Kasumi-1 (cell line): ENCODE measurements around the gene ACBD7.

ENCODE experiments used
- DNase-seq, 2 experiments: peaks; one replicate each; lab custom pipeline; 2025; lab: John Stamatoyannopoulos, UW

ACBD7 gene

GRCh38 chr10:15091418-15091817 lies 2.8 kb upstream of the ACBD7 start:
- no peak for DNase-seq

- DNase-seq, result no peak
Observed at GRCh38 chr10:15084502-15084922, 4.1 kb downstream of the ACBD7 start.

GRCh38 chr10:15083674-15084501 lies 4.7 kb downstream of the ACBD7 start:
- DNase-seq, result no peak

GRCh38 chr10:15075421-15075820 lies 13.2 kb downstream of the ACBD7 start:
- DNase-seq, result no peak

- no peak for DNase-seq
Observed at GRCh38 chr10:15072358-15072757, 16.2 kb downstream of the ACBD7 start.

GRCh38 chr10:15069230-15069629 lies 19.3 kb downstream of the ACBD7 start:
- DNase-seq, result no peak

- no peak for DNase-seq
Observed at GRCh38 chr10:15068802-15069201, 19.8 kb downstream of the ACBD7 start.

GRCh38 chr10:15067154-15067553 lies 21.4 kb downstream of the ACBD7 start:
- DNase-seq, result no peak

GRCh38 chr10:15060638-15061037 lies 27.9 kb downstream of the ACBD7 start:
- DNase-seq, result no peak

GRCh38 chr10:15059914-15060313 lies 28.7 kb downstream of the ACBD7 start:
- no peak for DNase-seq

GRCh38 chr10:15058689-15059088 lies 29.9 kb downstream of the ACBD7 start:
- DNase-seq, result no peak

- DNase-seq, result no peak
Observed at GRCh38 chr10:15053061-15053460, 35.5 kb downstream of the ACBD7 start.

- DNase-seq, result no peak
Observed at GRCh38 chr10:15052121-15052520, 36.5 kb downstream of the ACBD7 start.

- DNase-seq, result no peak
Observed at GRCh38 chr10:15049533-15049932, 39.0 kb downstream of the ACBD7 start.

- DNase-seq, result no peak
Observed at GRCh38 chr10:15046626-15047025, 42.0 kb downstream of the ACBD7 start.

- DNase-seq, result no peak
Observed at GRCh38 chr10:15045380-15045779, 43.2 kb downstream of the ACBD7 start.

- no peak for DNase-seq
Observed at GRCh38 chr10:15043674-15044073, 44.9 kb downstream of the ACBD7 start, which contains the start of gene OLAH. TSS of gene OLAH (plus strand) at chr10:15043943. CDS start at chr10:15047289, 3,346 bp downstream.

- no peak for DNase-seq
Observed at GRCh38 chr10:15038416-15038815, 50.2 kb downstream of the ACBD7 start.

- DNase-seq, result no peak
Observed at GRCh38 chr10:15037691-15038090, 50.9 kb downstream of the ACBD7 start.

GRCh38 chr10:15035385-15036301 lies 52.9 kb downstream of the ACBD7 start:
- peak; percentile 41 to 56 for DNase-seq

GRCh38 chr10:15027741-15028140 lies 60.8 kb downstream of the ACBD7 start:
- DNase-seq, result no peak
